IMR-90 (cell line): Measurements from ENCODE around the gene ANGPT4. TPM values are rescaled to one million over a fixed set of nuclear protein-coding genes. Genes with fewer than 3 reads are reported as not detected.

ENCODE experiments used
- ATAC-seq: fragments of 200-7000 bp; cut with Tn5 transposase; 2 replicates; pipeline ENCODE4 v1.9.1; 2020; ENCODE audit warnings: low read depth, mild to moderate bottlenecking, moderate library complexity
- BruUV-seq: library from RNA; stranded (reverse); fragments of 400-500 nt; replicated peaks from 2 replicates; lab custom pipeline; 2021; lab: Mats Ljungman, UMichigan
- CTCF ChIA-PET: fragments of 300-600 bp; formaldehyde crosslinking; extraction: SDS; loops from one replicate; lab custom pipeline; 2021; ENCODE audit warnings: antibody characterized with exemption; lab: Yijun Ruan, JAX
- POLR2A ChIA-PET: fragments of 300-600 bp; sonication (Branson Sonifier 250); formaldehyde crosslinking; loops from one replicate; lab custom pipeline; 2022; ENCODE audit warnings: antibody characterized with exemption; ENCODE audit not compliant: unreplicated experiment; lab: Charles Lee
- DNase-seq: peaks from one replicate; pipeline ENCODE4 v3.0.0; 2013
- H2AFZ ChIP-seq: replicated peaks from 2 replicates; pipeline ENCODE3; 2013; ENCODE audit warnings: low read length, mild to moderate bottlenecking; ENCODE audit not compliant: poor library complexity
- H2AK5ac ChIP-seq: 2 replicates; pipeline ENCODE4 v1.6.1; 2013; ENCODE audit warnings: low read depth, low read length, inconsistent platforms
- H2AK9ac ChIP-seq: replicated peaks from 2 replicates; pipeline ENCODE3; 2013; ENCODE audit warnings: mild to moderate bottlenecking, low read depth, low read length, moderate library complexity; ENCODE audit not compliant: poor library complexity
- H2BK120ac ChIP-seq: 2 replicates; pipeline ENCODE4 v1.6.1; 2013; ENCODE audit warnings: low read depth, low read length, inconsistent platforms
- H2BK15ac ChIP-seq: 3 replicates; pipeline ENCODE4 v1.6.1; 2013; ENCODE audit warnings: low read depth, low read length, inconsistent platforms
- H2BK20ac ChIP-seq: 2 replicates; pipeline ENCODE4 v1.6.1; 2013; ENCODE audit warnings: low read depth, mild to moderate bottlenecking, inconsistent platforms, low read length, moderate library complexity
- H2BK5ac ChIP-seq: 2 replicates; pipeline ENCODE4 v1.6.1; 2013; ENCODE audit warnings: mild to moderate bottlenecking, low read depth, low read length, inconsistent platforms; ENCODE audit not compliant: poor library complexity, severe bottlenecking
- H3K14ac ChIP-seq: replicated peaks from 2 replicates; pipeline ENCODE4 v1.6.1; 2013; ENCODE audit warnings: low read depth, low read length, inconsistent platforms
- H3K18ac ChIP-seq: 2 replicates; pipeline ENCODE4 v1.6.1; 2013; ENCODE audit warnings: low read depth, low read length, control low read depth
- H3K23ac ChIP-seq: 2 replicates; pipeline ENCODE4 v1.6.1; 2013; ENCODE audit warnings: low read depth, low read length, inconsistent platforms
- H3K27ac ChIP-seq: 2 replicates; pipeline ENCODE4 v1.5.1; 2013; ENCODE audit warnings: mild to moderate bottlenecking, control low read depth, low read length; ENCODE audit not compliant: insufficient read depth
- H3K27me3 ChIP-seq: 2 replicates; pipeline ENCODE4 v1.6.1; 2013; ENCODE audit warnings: low read length; ENCODE audit not compliant: control insufficient read depth, insufficient read depth
- H3K36me3 ChIP-seq: 2 replicates; pipeline ENCODE4 v1.6.1; 2013; ENCODE audit warnings: low read length, mixed read lengths; ENCODE audit not compliant: control insufficient read depth, insufficient read depth
- H3K4ac ChIP-seq: 2 replicates; pipeline ENCODE4 v1.6.1; 2013; ENCODE audit warnings: low read depth, low read length, inconsistent platforms
- H3K4me1 ChIP-seq: 2 replicates; pipeline ENCODE4 v1.6.1; 2013; ENCODE audit warnings: low read length, mixed read lengths; ENCODE audit not compliant: control insufficient read depth, insufficient read depth
- H3K4me2 ChIP-seq: 2 replicates; pipeline ENCODE4 v1.6.1; 2013; ENCODE audit warnings: low read depth, mild to moderate bottlenecking, control low read depth, low read length, moderate library complexity
- H3K4me3 ChIP-seq: 2 replicates; pipeline ENCODE4 v1.5.1; 2013; ENCODE audit warnings: low read depth, mild to moderate bottlenecking, control low read depth, low read length, moderate library complexity; ENCODE audit not compliant: insufficient read depth
- H3K56ac ChIP-seq: 2 replicates; pipeline ENCODE4 v1.6.1; 2013; ENCODE audit warnings: low read length, inconsistent platforms; ENCODE audit not compliant: insufficient read depth; ENCODE audit errors: extremely low read depth
- H3K79me1 ChIP-seq, 2 experiments: 2 replicates each; pipeline ENCODE4 v1.6.1; 2013; ENCODE audit warnings: low read length in 2 of 2, inconsistent platforms in 1 of 2, low read depth in 1 of 2
- H3K9ac ChIP-seq: 2 replicates; pipeline ENCODE4 v1.6.1; 2013; ENCODE audit warnings: low read depth, low read length, control low read depth
- H3K9me1 ChIP-seq: 2 replicates; pipeline ENCODE4 v1.6.1; 2013; ENCODE audit warnings: low read length, inconsistent platforms; ENCODE audit not compliant: insufficient read depth
- H3K9me3 ChIP-seq: 2 replicates; pipeline ENCODE4 v1.6.1; 2013; ENCODE audit warnings: low read length; ENCODE audit not compliant: control insufficient read depth, insufficient read depth
- H4K20me1 ChIP-seq: 2 replicates; pipeline ENCODE4 v1.6.1; 2013; ENCODE audit warnings: low read length, inconsistent platforms; ENCODE audit not compliant: insufficient read depth
- H4K5ac ChIP-seq: 2 replicates; pipeline ENCODE4 v1.6.1; 2013; ENCODE audit warnings: mild to moderate bottlenecking, low read depth, low read length, control low read depth
- H4K8ac ChIP-seq, 2 experiments: 2 replicates each; pipeline ENCODE4 v1.6.1; 2013; ENCODE audit warnings: low read depth in 2 of 2, low read length in 2 of 2, control low read depth in 1 of 2, inconsistent platforms in 1 of 2
- H4K91ac ChIP-seq: 2 replicates; pipeline ENCODE4 v1.6.1; 2013; ENCODE audit warnings: low read depth, low read length, inconsistent platforms; ENCODE audit not compliant: insufficient read depth
- BHLHE40 ChIP-seq: fragments of 150-350 bp; IDR thresholded peaks from 2 replicates; pipeline ENCODE4 v1.6.1; 2016; ENCODE audit warnings: mild to moderate bottlenecking, low read depth, low read length
- CEBPB ChIP-seq: IDR thresholded peaks from 2 replicates; pipeline ENCODE4 v1.6.1; 2012; ENCODE audit warnings: low read depth, low read length, improper control_type of control experiment
- CHD1 ChIP-seq: IDR thresholded peaks from 2 replicates; pipeline ENCODE4 v1.6.1; 2012; ENCODE audit warnings: low read depth, low read length, improper control_type of control experiment
- FOS ChIP-seq: fragments of 150-350 bp; IDR thresholded peaks from 2 replicates; pipeline ENCODE4 v1.6.1; 2016; ENCODE audit warnings: low read depth, low read length
- MAFK ChIP-seq: IDR thresholded peaks from 2 replicates; pipeline ENCODE4 v1.6.1; 2012; ENCODE audit warnings: low read depth, low read length, improper control_type of control experiment
- MXI1 ChIP-seq: IDR thresholded peaks from 2 replicates; pipeline ENCODE4 v1.6.1; 2012; ENCODE audit warnings: low read depth, mild to moderate bottlenecking, low read length, moderate library complexity, borderline replicate concordance
- NFE2L2 ChIP-seq: fragments of 150-350 bp; IDR thresholded peaks from 2 replicates; pipeline ENCODE4 v1.6.1; 2016; ENCODE audit warnings: low read depth, mild to moderate bottlenecking, low read length
- RFX5 ChIP-seq: IDR thresholded peaks from 2 replicates; pipeline ENCODE4 v1.8.0; 2012; ENCODE audit warnings: low read depth, mild to moderate bottlenecking, low read length, moderate library complexity
- SMC3 ChIP-seq: fragments of 150-350 bp; IDR thresholded peaks from 2 replicates; pipeline ENCODE4 v1.6.1; 2016; ENCODE audit warnings: low read depth, mild to moderate bottlenecking, antibody characterized with exemption, low read length, moderate library complexity
- WGBS, 2 experiments: methylation state at CpG; one replicate each; pipeline versions ENCODE4 v1.1.5 to v1.1.7; 2013; ENCODE audit warnings: missing lambda C conversion rate in 2 of 2; ENCODE audit not compliant: insufficient read length in 1 of 2; ENCODE audit errors: extremely low coverage in 2 of 2; 5-methylcytosine and 5-hydroxymethylcytosine counted together
- dilution Hi-C: fragments of 300-500 bp; cut with HindIII; formaldehyde crosslinking; loops from one replicate; pipeline ENCODE4 v1.14.3; 2018; ENCODE audit warnings: low sequenced_read_pairs; ENCODE audit not compliant: unreplicated experiment
- in situ Hi-C: fragments of 300-500 bp; cut with MboI; formaldehyde crosslinking; loops from 3 replicates; pipeline ENCODE4 v1.14.3; 2019; ENCODE audit warnings: low sequenced_read_pairs, inconsistent platforms, mixed read lengths
- intact Hi-C: fragments of 100-400 bp; cut with micrococcal nuclease; formaldehyde crosslinking; loops from 2 replicates; pipeline ENCODE4 v1.10.0; 2022
- polyA plus RNA-seq, 3 experiments: library from polyadenylated mRNA; depleted of rRNA; stranded (reverse); fragments of >200 nt; gene quantifications; 2 replicates each; pipeline ENCODE4 v1.2.3, GENCODE V29; 2012; ENCODE audit warnings: low replicate concordance in 1 of 3
- total RNA-seq: library from RNA; depleted of rRNA; stranded (reverse); fragments of >200 nt; gene quantifications from 2 replicates; pipeline ENCODE4 v1.2.3, GENCODE V29; 2012
- TF ChIP-seq, protein P1 (sequence below): conservative IDR thresholded peaks from 2 replicates; pipeline ENCODE4 v1.5.1; 2012; ENCODE audit warnings: mild to moderate bottlenecking, low read depth, low read length, improper control_type of control experiment
- TF ChIP-seq, protein P2 (sequence below): fragments of 150-350 bp; IDR thresholded peaks from 2 replicates; pipeline ENCODE4 v1.6.1; 2016; ENCODE audit warnings: low read depth, mild to moderate bottlenecking, low read length, moderate library complexity, borderline replicate concordance
- TF ChIP-seq, protein P3 (sequence below): fragments of 150-350 bp; IDR thresholded peaks from 2 replicates; pipeline ENCODE4 v1.6.1; 2017; ENCODE audit warnings: mild to moderate bottlenecking, antibody characterized with exemption, low read length, low read depth

ANGPT4 gene
- total and polyA plus RNA-seq, 2 of the 4 experiments (the other 2 are of a cell fraction), result not detected

DNA sequence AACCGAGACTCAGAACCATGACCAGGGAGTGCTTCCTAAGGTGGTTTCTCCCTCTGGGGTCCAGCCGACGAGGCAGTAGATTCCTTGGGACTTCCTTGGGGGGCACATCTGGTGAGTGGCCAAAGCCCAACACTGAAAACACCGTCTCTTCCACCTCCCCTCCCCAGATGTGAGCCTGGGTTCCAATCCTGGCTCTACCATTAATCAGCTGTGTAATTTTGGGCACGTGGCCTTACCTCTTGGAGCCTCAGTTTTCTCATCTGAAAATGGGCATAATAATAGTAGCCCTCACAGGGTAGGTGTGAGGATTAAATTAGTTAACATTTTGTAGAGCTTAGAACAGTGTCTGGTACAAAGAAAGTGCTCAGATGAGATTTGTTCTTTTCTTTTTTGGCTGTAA lies 77.1 kb downstream of the ANGPT4 start:
- BruUV-seq, result no TSS peak
- POLR2A ChIA-PET, result no interaction called here
- Histone ChIP-seq H3K4me1 (peaks cover 6% of the 10 kb centered on the region; the same call in 1 of the 2 replicates), H4K20me1 (no peaks in the 10 kb centered on the region), H3K4me3 (no peak overlapping the region), H3K9me3 (no peaks in the 10 kb centered on the region), H2AFZ (no peak overlapping the region), H3K23ac (no peak overlapping the region), H3K27ac (no peak overlapping the region), H2BK20ac (no peak overlapping the region), H3K9ac (no peak overlapping the region), H3K56ac (no peak overlapping the region), H3K14ac (no peak overlapping the region), H4K8ac (no peak overlapping the region), H2AK5ac (no peak overlapping the region), H3K9me1 (peaks cover 13% of the 10 kb centered on the region; the same call in 1 of the 2 replicates), H3K4me2 (no peak overlapping the region), H2BK15ac (no peak overlapping the region), H3K79me1 (peaks cover 24 to 52% of the 10 kb centered on the region in 2 experiments), H2BK120ac (no peak overlapping the region), H4K5ac (no peak overlapping the region), H3K27me3 (no peaks in the 10 kb centered on the region), H3K18ac (no peak overlapping the region), H3K36me3 (no peaks in the 10 kb centered on the region), H2BK5ac (no peak overlapping the region), H2AK9ac (no peak overlapping the region), H4K91ac (no peak overlapping the region), H3K4ac (no peak overlapping the region)
- 52% methylated on average over 3 of the region's 5 CpGs; no CpG with 5 or more reads in 1 of the 2 experiments for WGBS, 2 experiments
- dilution Hi-C loops, result no loop called here
- no peak for DNase-seq
- ATAC-seq, result no peak
- in situ Hi-C loops, result no loop called here
- TF ChIP-seq CEBPB (no peak), BHLHE40 (no peak), FOS (no peak), RFX5 (no peak), MXI1 (no peak), SMC3 (no peak), MAFK (no peak), NFE2L2 (no peak), CHD1 (no peak)
- TF ChIP-seq, protein P1, sequence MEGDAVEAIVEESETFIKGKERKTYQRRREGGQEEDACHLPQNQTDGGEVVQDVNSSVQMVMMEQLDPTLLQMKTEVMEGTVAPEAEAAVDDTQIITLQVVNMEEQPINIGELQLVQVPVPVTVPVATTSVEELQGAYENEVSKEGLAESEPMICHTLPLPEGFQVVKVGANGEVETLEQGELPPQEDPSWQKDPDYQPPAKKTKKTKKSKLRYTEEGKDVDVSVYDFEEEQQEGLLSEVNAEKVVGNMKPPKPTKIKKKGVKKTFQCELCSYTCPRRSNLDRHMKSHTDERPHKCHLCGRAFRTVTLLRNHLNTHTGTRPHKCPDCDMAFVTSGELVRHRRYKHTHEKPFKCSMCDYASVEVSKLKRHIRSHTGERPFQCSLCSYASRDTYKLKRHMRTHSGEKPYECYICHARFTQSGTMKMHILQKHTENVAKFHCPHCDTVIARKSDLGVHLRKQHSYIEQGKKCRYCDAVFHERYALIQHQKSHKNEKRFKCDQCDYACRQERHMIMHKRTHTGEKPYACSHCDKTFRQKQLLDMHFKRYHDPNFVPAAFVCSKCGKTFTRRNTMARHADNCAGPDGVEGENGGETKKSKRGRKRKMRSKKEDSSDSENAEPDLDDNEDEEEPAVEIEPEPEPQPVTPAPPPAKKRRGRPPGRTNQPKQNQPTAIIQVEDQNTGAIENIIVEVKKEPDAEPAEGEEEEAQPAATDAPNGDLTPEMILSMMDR, result no peak
- TF ChIP-seq, protein P2, sequence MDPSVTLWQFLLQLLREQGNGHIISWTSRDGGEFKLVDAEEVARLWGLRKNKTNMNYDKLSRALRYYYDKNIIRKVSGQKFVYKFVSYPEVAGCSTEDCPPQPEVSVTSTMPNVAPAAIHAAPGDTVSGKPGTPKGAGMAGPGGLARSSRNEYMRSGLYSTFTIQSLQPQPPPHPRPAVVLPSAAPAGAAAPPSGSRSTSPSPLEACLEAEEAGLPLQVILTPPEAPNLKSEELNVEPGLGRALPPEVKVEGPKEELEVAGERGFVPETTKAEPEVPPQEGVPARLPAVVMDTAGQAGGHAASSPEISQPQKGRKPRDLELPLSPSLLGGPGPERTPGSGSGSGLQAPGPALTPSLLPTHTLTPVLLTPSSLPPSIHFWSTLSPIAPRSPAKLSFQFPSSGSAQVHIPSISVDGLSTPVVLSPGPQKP, result no peak
- TF ChIP-seq, protein P3, sequence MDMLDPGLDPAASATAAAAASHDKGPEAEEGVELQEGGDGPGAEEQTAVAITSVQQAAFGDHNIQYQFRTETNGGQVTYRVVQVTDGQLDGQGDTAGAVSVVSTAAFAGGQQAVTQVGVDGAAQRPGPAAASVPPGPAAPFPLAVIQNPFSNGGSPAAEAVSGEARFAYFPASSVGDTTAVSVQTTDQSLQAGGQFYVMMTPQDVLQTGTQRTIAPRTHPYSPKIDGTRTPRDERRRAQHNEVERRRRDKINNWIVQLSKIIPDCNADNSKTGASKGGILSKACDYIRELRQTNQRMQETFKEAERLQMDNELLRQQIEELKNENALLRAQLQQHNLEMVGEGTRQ, result no peak
- intact Hi-C loops, result no loop called here
- CTCF ChIA-PET, result no interaction called here
